ENCODE results near the gene NDUFA11. TPM values are rescaled to one million over a fixed set of nuclear protein-coding genes. Genes with fewer than 3 reads are reported as not detected.

Gene NDUFA11
- total RNA-seq, 1 donor from 2014 or later: 211 TPM

DNA sequence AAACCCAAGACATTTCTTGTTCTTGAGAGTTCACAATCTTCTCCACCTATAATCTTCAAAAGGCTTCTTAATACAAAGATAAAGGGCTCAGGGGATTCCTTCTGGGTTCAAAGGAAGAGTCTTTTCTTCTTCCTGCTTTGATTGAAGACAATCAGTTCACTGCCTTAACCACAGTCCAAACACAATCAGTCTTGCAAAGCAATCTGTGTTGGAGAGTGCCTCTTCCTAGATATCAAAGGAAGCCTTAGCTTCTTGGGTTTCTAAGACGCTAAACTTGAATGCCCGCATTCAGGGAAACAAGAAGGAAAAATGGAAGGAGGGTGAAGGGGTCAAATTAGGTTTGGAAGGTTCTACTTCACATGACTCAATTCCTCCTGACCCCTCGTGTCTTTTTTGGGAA is 47.2 kb upstream of the NDUFA11 start:
- TF ChIP-seq CTCF (IDR thresholded peaks at IDR 0.05; ENCODE audit: unreplicated experiment): no peak
- H3K27ac Mint-ChIP-seq (ENCODE audit: unreplicated experiment): peak overlapping the region; percentile 64
- H3K9me3 Mint-ChIP-seq (ENCODE audit: unreplicated experiment): no peaks in the 10 kb centered on the region

DNA sequence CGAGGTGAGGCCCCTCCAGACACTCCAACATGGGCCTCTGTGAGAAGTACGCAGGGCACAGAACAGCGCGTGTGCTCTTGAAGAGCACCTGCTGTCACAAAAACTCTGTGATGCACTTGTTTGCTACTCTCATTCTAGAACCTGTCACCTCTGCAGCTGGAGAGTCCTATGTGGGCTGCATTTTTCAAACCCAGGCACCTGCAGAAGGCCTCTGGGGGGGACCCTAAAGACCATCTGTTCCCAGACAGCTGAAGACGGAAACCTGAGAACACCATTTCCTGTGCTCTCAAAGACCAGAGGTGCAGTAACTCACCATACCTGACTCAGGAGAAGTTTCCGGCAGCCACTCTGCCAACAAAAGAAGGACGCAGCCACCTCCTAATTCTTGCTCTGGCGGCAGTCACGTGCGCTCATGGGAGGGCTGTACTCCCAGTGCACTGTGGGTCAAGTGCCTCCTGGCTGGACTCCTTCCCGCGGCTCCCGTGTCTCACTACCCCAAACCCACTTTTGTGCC is 46.3 kb upstream of the NDUFA11 start:
- peaks cover 16% of the 10 kb centered on the region for H3K36me3 Mint-ChIP-seq (ENCODE audit: low read depth, unreplicated experiment)
- no peaks in the 10 kb centered on the region for H3K9me3 Mint-ChIP-seq (ENCODE audit: unreplicated experiment)
- H3K27ac Mint-ChIP-seq (ENCODE audit: unreplicated experiment): peak overlapping the region; percentile 69
- TF ChIP-seq CTCF (IDR thresholded peaks at IDR 0.05; ENCODE audit: unreplicated experiment): no peak
- H3K4me3 Mint-ChIP-seq (ENCODE audit: unreplicated experiment): peak overlapping the region; percentile 7
- DNase-seq (ENCODE audit: low spot score): no peak
- peaks cover 11% of the 10 kb centered on the region for H3K27me3 Mint-ChIP-seq (ENCODE audit: unreplicated experiment)
- H3K4me1 Mint-ChIP-seq (ENCODE audit: unreplicated experiment): peaks cover 76% of the 10 kb centered on the region

More for the DNA sequence above, 47.2 kb upstream of the NDUFA11 start:
- no peak overlapping the region for H3K4me3 Mint-ChIP-seq (ENCODE audit: unreplicated experiment)
- DNase-seq (ENCODE audit: low spot score): no peak
- H3K27me3 Mint-ChIP-seq (ENCODE audit: unreplicated experiment): peaks cover 5% of the 10 kb centered on the region
- peaks cover 76% of the 10 kb centered on the region for H3K4me1 Mint-ChIP-seq (ENCODE audit: unreplicated experiment)
- peaks cover 9% of the 10 kb centered on the region for H3K36me3 Mint-ChIP-seq (ENCODE audit: low read depth, unreplicated experiment)

DNA sequence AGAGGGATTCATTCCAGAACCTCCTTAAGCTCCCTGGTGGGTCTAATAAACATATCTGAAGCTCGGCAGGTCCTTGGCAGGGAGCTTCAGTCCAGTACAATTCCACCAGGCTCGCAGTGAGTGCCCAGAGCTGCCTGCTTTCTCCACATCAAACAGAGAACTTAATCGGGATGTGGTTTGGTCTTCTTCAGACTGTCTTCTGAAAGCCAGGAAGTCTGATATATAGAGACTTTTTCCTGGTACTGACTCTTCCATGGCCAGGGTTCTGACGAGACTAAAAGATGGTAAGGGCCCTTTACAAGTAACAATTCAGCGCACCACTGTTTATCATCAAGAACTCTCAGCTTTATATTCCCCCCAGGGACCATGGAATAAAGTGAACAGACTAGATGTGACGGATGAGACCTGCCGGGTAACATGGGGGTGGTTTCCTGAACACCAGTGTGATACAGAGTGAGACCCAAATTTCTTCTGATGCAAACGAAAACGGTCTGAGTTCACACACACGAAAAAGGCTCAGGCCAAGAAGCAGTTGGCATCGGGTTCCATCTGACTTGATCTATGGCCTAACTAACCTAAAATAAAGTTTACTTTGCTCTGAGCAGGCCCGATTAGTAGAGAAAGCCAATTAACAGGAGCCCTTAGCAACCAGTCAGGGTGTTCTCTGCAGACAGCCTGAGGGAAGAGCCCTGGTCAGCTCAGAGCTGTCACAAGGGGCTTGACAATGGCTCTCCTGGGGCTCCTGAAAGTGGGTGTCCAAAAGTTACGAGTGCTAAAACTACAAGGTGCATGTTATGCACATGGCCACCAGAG is 45.4 kb upstream of the NDUFA11 start:
- H3K27me3 Mint-ChIP-seq (ENCODE audit: unreplicated experiment): peaks cover 10% of the 10 kb centered on the region
- peaks cover 70% of the 10 kb centered on the region for H3K4me1 Mint-ChIP-seq (ENCODE audit: unreplicated experiment)
- peaks cover 19% of the 10 kb centered on the region for H3K36me3 Mint-ChIP-seq (ENCODE audit: low read depth, unreplicated experiment)
- H3K9me3 Mint-ChIP-seq (ENCODE audit: unreplicated experiment): no peaks in the 10 kb centered on the region
- H3K4me3 Mint-ChIP-seq (ENCODE audit: unreplicated experiment): no peak overlapping the region
- TF ChIP-seq CTCF (IDR thresholded peaks at IDR 0.05; ENCODE audit: unreplicated experiment): no peak
- DNase-seq (ENCODE audit: low spot score): no peak
- H3K27ac Mint-ChIP-seq (ENCODE audit: unreplicated experiment): peak overlapping the region; percentile 63

GRCh38 chr19:5947435-5947834 is 43.8 kb upstream of the NDUFA11 start:
- no peak for TF ChIP-seq CTCF (IDR thresholded peaks at IDR 0.05; ENCODE audit: unreplicated experiment)
- DNase-seq (ENCODE audit: low spot score): no peak
- Mint-ChIP-seq H3K27me3 (ENCODE audit: unreplicated experiment) (peaks cover 7% of the 10 kb centered on the region), H3K9me3 (ENCODE audit: unreplicated experiment) (no peaks in the 10 kb centered on the region), H3K27ac (ENCODE audit: unreplicated experiment) (peak overlapping the region; percentile 84), H3K4me1 (ENCODE audit: unreplicated experiment) (peaks cover 55% of the 10 kb centered on the region), H3K36me3 (ENCODE audit: low read depth, unreplicated experiment) (peaks cover 19% of the 10 kb centered on the region), H3K4me3 (ENCODE audit: unreplicated experiment) (peak overlapping the region; percentile 18)

GRCh38 chr19:5943623-5944022 is 40.0 kb upstream of the NDUFA11 start:
- DNase-seq (ENCODE audit: low spot score): no peak
- peaks cover 18% of the 10 kb centered on the region for H3K4me1 Mint-ChIP-seq (ENCODE audit: unreplicated experiment)
- H3K27ac Mint-ChIP-seq (ENCODE audit: unreplicated experiment): no peak overlapping the region

More at GRCh38 chr19:5943623-5944022, 40.0 kb upstream of the NDUFA11 start:
- no peaks in the 10 kb centered on the region for H3K9me3 Mint-ChIP-seq (ENCODE audit: unreplicated experiment)
- peaks cover 6% of the 10 kb centered on the region for H3K27me3 Mint-ChIP-seq (ENCODE audit: unreplicated experiment)
- no peak overlapping the region for H3K4me3 Mint-ChIP-seq (ENCODE audit: unreplicated experiment)
- TF ChIP-seq CTCF (IDR thresholded peaks at IDR 0.05; ENCODE audit: unreplicated experiment): no peak
- peaks cover 16% of the 10 kb centered on the region for H3K36me3 Mint-ChIP-seq (ENCODE audit: low read depth, unreplicated experiment)

All from endothelial cell (in vitro differentiated cells).